GM13976 (cell line): Measurements from ENCODE around the gene ADGB.

Source experiments
- DNase-seq: peaks from one replicate; pipeline ENCODE4 v3.0.0; 2012; ENCODE audit warnings: low spot score
- in situ Hi-C: fragments of 300-500 bp; cut with MboI; formaldehyde crosslinking; loops from one replicate; pipeline ENCODE4 v1.12.0; 2022; ENCODE audit warnings: low sequenced_read_pairs, mixed read lengths, inconsistent platforms; ENCODE audit not compliant: unreplicated experiment
- TF ChIP-seq, protein P1 (sequence below): IDR thresholded peaks from 2 replicates; pipeline ENCODE4 v1.5.1; 2012; ENCODE audit warnings: borderline replicate concordance, mild to moderate bottlenecking; ENCODE audit not compliant: insufficient read depth; ENCODE audit errors: extremely low read depth, missing control alignments, control extremely low read depth

Gene ADGB

DNA sequence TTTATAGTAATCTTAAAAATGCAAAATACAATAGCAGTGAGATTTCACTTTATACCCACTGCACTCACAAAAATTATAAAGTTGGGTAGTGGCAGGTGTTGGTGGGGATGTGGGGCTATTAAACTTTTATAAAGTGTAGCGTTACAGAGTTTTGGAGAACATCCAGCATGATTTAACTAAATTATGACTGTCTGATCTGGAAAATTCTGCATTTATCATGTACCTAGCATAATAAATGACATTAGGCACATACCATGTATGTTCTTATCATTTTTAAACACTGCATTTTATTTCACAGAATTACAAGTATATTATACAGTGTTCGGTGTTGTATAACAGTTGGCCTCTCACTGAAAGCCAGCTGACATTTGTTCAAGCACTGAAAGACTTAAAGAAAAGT lies 169.9 kb downstream of the ADGB start:
- no peak for DNase-seq
- TF ChIP-seq, protein P1, sequence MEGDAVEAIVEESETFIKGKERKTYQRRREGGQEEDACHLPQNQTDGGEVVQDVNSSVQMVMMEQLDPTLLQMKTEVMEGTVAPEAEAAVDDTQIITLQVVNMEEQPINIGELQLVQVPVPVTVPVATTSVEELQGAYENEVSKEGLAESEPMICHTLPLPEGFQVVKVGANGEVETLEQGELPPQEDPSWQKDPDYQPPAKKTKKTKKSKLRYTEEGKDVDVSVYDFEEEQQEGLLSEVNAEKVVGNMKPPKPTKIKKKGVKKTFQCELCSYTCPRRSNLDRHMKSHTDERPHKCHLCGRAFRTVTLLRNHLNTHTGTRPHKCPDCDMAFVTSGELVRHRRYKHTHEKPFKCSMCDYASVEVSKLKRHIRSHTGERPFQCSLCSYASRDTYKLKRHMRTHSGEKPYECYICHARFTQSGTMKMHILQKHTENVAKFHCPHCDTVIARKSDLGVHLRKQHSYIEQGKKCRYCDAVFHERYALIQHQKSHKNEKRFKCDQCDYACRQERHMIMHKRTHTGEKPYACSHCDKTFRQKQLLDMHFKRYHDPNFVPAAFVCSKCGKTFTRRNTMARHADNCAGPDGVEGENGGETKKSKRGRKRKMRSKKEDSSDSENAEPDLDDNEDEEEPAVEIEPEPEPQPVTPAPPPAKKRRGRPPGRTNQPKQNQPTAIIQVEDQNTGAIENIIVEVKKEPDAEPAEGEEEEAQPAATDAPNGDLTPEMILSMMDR, result no peak
- in situ Hi-C loops, result no loop called here

DNA sequence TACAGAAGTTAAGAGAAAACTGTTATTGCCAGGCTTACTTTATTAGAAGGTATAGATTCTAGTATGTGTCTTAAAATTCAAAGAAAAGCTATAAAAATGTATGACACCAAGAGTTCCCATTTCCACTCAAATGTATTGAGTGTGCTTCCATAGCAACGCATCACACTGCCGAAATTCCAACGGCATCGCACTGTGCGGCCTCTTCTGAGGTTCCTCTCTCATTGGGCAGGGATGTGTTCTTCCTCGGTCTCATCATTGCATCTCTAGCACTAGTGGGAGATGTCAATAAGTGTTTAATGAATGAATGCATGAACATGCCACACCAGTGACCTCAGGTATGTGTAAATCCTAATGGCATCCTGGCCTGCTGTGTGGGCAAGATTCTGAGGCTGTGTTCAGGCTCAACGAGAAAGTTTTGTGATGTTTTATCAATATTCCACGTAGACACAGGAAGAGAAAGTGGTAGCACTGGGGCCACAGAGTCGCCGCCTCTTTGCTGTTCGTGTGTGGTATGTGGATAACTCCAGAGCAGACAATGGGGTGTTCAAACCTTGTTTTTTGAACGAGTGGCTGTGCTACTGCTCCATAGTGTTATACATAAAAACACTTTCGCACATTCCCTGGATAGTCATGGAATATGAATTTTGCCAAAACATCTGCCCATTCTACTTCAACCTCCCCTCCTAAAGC lies 171.6 kb downstream of the ADGB start:
- no peak for DNase-seq
- in situ Hi-C loops, result no loop called here
- TF ChIP-seq, protein P1, result no peak

DNA sequence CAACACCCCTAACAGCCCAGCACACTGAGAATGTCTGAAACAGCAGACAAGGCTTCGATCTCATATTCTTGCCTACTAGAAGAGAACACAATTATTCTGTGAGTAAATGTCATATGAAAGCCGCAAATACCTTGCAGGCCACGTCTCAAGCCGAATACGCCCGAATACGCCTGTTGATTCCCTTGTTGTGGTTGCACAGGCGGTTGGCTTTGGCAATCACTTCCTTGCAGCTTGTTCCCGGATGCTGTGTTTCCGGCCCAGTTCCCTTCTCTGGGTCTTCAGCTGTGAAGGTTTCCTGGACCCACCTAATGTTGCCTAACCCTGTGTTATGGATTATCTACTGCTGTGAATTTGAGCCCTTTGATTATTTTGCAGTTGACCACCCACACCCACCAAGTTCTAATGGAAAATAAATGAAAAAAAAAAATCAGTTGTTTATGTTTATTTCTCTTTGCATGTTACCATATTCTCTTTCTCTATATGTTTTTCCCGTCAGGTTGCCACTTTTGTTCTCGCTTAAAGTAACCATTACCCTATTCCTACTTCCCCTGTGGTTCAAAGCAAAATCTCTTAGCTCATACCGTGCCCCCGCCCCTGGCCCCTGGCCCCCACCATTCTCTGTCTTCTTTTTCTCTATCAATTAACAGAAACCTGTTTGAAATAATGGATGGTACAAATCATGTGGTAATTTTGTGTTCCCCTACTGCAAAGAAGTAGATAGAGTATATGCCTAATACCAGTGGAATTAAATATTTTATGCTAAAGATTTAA lies 172.4 kb downstream of the ADGB start:
- in situ Hi-C loops, result no loop called here
- TF ChIP-seq, protein P1, result no peak
- no peak for DNase-seq

DNA sequence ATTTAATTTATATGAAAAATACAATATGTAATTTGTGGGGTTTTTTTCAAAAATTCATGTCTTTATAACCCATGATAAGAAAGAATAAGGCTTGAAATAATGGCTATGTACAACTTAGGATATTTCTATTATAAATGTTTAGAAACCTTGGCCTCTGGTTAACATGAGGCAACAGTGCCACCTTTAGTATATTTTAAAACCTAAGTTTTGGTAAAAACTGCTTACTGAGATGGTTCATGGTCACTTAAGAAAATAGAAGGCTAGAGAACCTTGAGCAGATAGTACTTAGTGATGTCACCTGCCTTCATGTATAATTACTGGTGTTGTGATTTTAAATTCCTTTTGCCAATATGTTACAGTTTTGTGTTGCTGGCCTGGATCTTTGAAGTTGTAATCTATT lies 176.4 kb downstream of the ADGB start:
- TF ChIP-seq, protein P1, result no peak
- in situ Hi-C loops, result no loop called here
- no peak for DNase-seq

DNA sequence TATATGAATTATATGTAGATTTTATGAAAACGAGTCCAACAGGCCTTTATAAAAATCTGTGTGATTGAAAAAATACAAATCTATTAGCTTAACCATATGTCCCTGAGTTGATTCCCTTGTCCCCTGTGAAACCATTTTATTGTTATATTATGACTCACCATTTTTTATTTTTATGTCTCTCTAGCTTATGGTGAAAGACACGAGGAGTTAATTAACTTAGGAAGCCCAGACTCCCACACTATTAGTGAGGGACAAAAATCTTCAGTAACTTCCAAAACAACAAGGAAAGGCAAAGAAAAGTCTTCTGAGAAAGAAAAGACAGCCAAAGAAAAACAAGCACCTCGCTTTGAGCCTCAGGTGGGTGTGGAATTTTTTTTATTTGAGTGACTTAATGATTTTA lies 183.1 kb downstream of the ADGB start:
- DNase-seq, result no peak
- in situ Hi-C loops, result no loop called here
- TF ChIP-seq, protein P1, result no peak

DNA sequence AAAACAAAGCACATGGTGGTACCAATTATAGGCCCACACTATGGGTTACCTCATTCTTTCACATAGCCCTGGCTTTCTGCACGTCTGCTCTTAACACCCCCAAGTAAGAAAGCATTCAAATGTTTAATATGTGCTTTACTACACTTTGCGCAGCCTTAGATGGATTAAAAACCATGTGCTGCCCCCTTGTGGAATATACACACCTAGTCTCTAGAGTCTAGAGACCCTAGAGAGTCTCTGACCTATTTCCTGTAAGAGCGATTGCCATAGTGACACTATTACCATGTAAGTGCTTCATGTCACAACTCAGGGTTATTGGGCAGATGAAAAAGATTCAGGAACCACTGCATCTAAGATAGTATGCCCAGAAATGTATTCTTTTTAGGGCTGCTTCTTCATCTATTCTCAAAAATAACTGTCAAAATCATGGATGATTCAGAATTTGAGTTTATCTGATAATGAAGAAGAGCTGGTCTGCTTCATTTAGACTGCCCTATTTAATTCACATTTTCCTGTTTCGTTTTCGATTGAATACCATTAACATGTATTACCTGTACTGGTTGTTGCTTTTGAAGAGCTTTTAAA lies 186.3 kb downstream of the ADGB start:
- in situ Hi-C loops, result no loop called here
- DNase-seq, result peak; percentile 18
- TF ChIP-seq, protein P1, result peak; percentile 10
